H9 (cell line): Measurements from ENCODE around the gene LMCD1. TPM values are rescaled to one million over a fixed set of nuclear protein-coding genes. Genes with fewer than 3 reads are reported as not detected.
A peak's percentile ranks its signal among the peaks of the same experiment; 100 is the strongest.

ENCODE experiments used
- DNase-seq: peaks from one replicate; pipeline ENCODE4 v3.0.0-alpha.2; 2017
- H2AFZ ChIP-seq: one replicate; pipeline ENCODE4 v1.6.1; 2013; ENCODE audit warnings: mild to moderate bottlenecking, low read length, control low read depth, moderate library complexity
- H2AK5ac ChIP-seq: 2 replicates; pipeline ENCODE4 v1.6.1; 2013; ENCODE audit warnings: low read length, control low read depth, mixed read lengths; ENCODE audit not compliant: insufficient read length
- H2BK120ac ChIP-seq: one replicate; pipeline ENCODE4 v1.6.1; 2013; ENCODE audit warnings: low read depth, mild to moderate bottlenecking, low read length, control low read depth, inconsistent platforms; ENCODE audit not compliant: poor library complexity, severe bottlenecking
- H2BK12ac ChIP-seq: 2 replicates; pipeline ENCODE4 v1.6.1; 2013; ENCODE audit warnings: low read length, control low read depth, mixed read lengths, low read depth; ENCODE audit not compliant: insufficient read length
- H2BK15ac ChIP-seq: 2 replicates; pipeline ENCODE4 v1.6.1; 2013; ENCODE audit warnings: low read depth, low read length, control low read depth
- H2BK20ac ChIP-seq: one replicate; pipeline ENCODE4 v1.6.1; 2013; ENCODE audit warnings: low read depth, mild to moderate bottlenecking, low read length, control low read depth, inconsistent platforms; ENCODE audit not compliant: poor library complexity, severe bottlenecking
- H2BK5ac ChIP-seq: 2 replicates; pipeline ENCODE4 v1.6.1; 2013; ENCODE audit warnings: low read length, control low read depth, mixed read lengths; ENCODE audit not compliant: insufficient read length
- H3K14ac ChIP-seq: 2 replicates; pipeline ENCODE4 v1.6.1; 2013; ENCODE audit warnings: low read length, control low read depth; ENCODE audit not compliant: insufficient read depth
- H3K18ac ChIP-seq: 2 replicates; pipeline ENCODE4 v1.6.1; 2013; ENCODE audit warnings: low read depth, mild to moderate bottlenecking, mixed read lengths, low read length, control low read depth; ENCODE audit not compliant: insufficient read length
- H3K23ac ChIP-seq: 2 replicates; pipeline ENCODE4 v1.6.1; 2013; ENCODE audit warnings: low read length, control low read depth, mixed read lengths, low read depth; ENCODE audit not compliant: insufficient read length
- H3K23me2 ChIP-seq: 2 replicates; pipeline ENCODE4 v1.6.1; 2013; ENCODE audit warnings: low read depth, mild to moderate bottlenecking, mixed read lengths, low read length, control low read depth; ENCODE audit not compliant: insufficient read length, poor library complexity, severe bottlenecking
- H3K27ac ChIP-seq: 2 replicates; pipeline ENCODE4 v1.5.1; 2013; ENCODE audit warnings: low read length, control low read depth, mixed read lengths, low read depth; ENCODE audit not compliant: insufficient read length
- H3K27me3 ChIP-seq: 2 replicates; pipeline ENCODE4 v1.6.1; 2013; ENCODE audit warnings: low read length, control low read depth, inconsistent platforms; ENCODE audit not compliant: insufficient read depth
- H3K4ac ChIP-seq: 2 replicates; pipeline ENCODE4 v1.6.1; 2013; ENCODE audit warnings: low read depth, mild to moderate bottlenecking, control low read depth, inconsistent platforms, low read length, moderate library complexity
- H3K4me1 ChIP-seq: 2 replicates; pipeline ENCODE4 v1.6.1; 2013; ENCODE audit warnings: low read length, control low read depth, inconsistent platforms; ENCODE audit not compliant: insufficient read depth
- H3K4me2 ChIP-seq: 2 replicates; pipeline ENCODE4 v1.6.1; 2013; ENCODE audit warnings: low read length, control low read depth, mixed read lengths; ENCODE audit not compliant: insufficient read length, insufficient read depth
- H3K56ac ChIP-seq: 2 replicates; pipeline ENCODE4 v1.6.1; 2013; ENCODE audit warnings: low read depth, mild to moderate bottlenecking, mixed read lengths, low read length, control low read depth; ENCODE audit not compliant: insufficient read length
- H3K79me1 ChIP-seq: 2 replicates; pipeline ENCODE4 v1.6.1; 2013; ENCODE audit warnings: low read depth, mild to moderate bottlenecking, moderate library complexity, low read length, control low read depth, inconsistent platforms; ENCODE audit not compliant: insufficient read depth, poor library complexity, severe bottlenecking
- H3K79me2 ChIP-seq: 2 replicates; pipeline ENCODE4 v1.6.1; 2013; ENCODE audit warnings: low read length, control low read depth, inconsistent platforms; ENCODE audit not compliant: insufficient read depth
- H3K9ac ChIP-seq: 2 replicates; pipeline ENCODE4 v1.6.1; 2013; ENCODE audit warnings: low read length, control low read depth, mixed read lengths; ENCODE audit not compliant: insufficient read length; ENCODE audit errors: extremely low read depth
- H3K9me3 ChIP-seq: one replicate; pipeline ENCODE4 v1.6.1; 2013; ENCODE audit warnings: low read depth, low read length, inconsistent platforms; ENCODE audit not compliant: control insufficient read depth
- H3T11ph ChIP-seq: one replicate; pipeline ENCODE4 v1.6.1; 2013; ENCODE audit warnings: mild to moderate bottlenecking, low read length, control low read depth, inconsistent platforms
- H4K20me1 ChIP-seq: one replicate; pipeline ENCODE4 v1.6.1; 2013; ENCODE audit not compliant: control insufficient read depth, insufficient read length, insufficient read depth
- H4K5ac ChIP-seq: 2 replicates; pipeline ENCODE4 v1.6.1; 2013; ENCODE audit warnings: low read depth, mild to moderate bottlenecking, mixed read lengths, low read length, control low read depth; ENCODE audit not compliant: insufficient read length
- H4K8ac ChIP-seq: replicated peaks from 2 replicates; pipeline ENCODE4 v1.6.1; 2013; ENCODE audit warnings: low read length, control low read depth, mixed read lengths, low read depth; ENCODE audit not compliant: insufficient read length
- H4K91ac ChIP-seq: 2 replicates; pipeline ENCODE4 v1.6.1; 2013; ENCODE audit warnings: low read depth, mild to moderate bottlenecking, moderate library complexity, mixed read lengths, low read length, control low read depth; ENCODE audit not compliant: insufficient read length
- H3K27ac Mint-ChIP-seq, 3 experiments: 2 replicates in 2 of 3; 3 replicates in 1 of 3; pipeline ENCODE4 v1.8.0; 2020 to 2021; ENCODE audit warnings: mixed read lengths in 3 of 3, mild to moderate bottlenecking in 1 of 3, moderate library complexity in 1 of 3
- H3K27me3 Mint-ChIP-seq: 2 replicates; pipeline ENCODE4 v1.8.0; 2021; ENCODE audit warnings: low read depth, mild to moderate bottlenecking, moderate library complexity, mixed read lengths
- H3K36me3 Mint-ChIP-seq, 3 experiments: 2 replicates in 2 of 3; 3 replicates in 1 of 3; pipeline ENCODE4 v1.8.0; 2020 to 2021; ENCODE audit warnings: low read depth in 3 of 3, mixed read lengths in 3 of 3; ENCODE audit not compliant: insufficient read depth in 1 of 3
- H3K4me1 Mint-ChIP-seq, 2 experiments: 2 replicates each; pipeline ENCODE4 v1.8.0; 2020; ENCODE audit warnings: mixed read lengths in 2 of 2
- H3K4me3 Mint-ChIP-seq, 2 experiments: 2 replicates in 1 of 2; 3 replicates in 1 of 2; pipeline ENCODE4 v1.8.0; 2020 to 2021; ENCODE audit warnings: mild to moderate bottlenecking in 2 of 2, mixed read lengths in 2 of 2, moderate library complexity in 1 of 2
- H3K9me3 Mint-ChIP-seq, 2 experiments: 2 replicates in 1 of 2; 3 replicates in 1 of 2; pipeline ENCODE4 v1.8.0; 2020; ENCODE audit warnings: mild to moderate bottlenecking in 2 of 2, mixed read lengths in 2 of 2, moderate library complexity in 1 of 2
- WGBS: extraction: QIAGEN DNeasy Blood & Tissue Kit; methylation state at CpG from one replicate; pipeline ENCODE4 v1.1.7; 2013; ENCODE audit warnings: missing lambda C conversion rate, low lambda C conversion rate, mixed read lengths; ENCODE audit not compliant: insufficient read length; ENCODE audit errors: extremely low coverage; 5-methylcytosine and 5-hydroxymethylcytosine counted together
- total RNA-seq: library from RNA; stranded (reverse); gene quantifications from 2 replicates; pipeline ENCODE4 v1.2.1, GENCODE V29; 2021
- TF ChIP-seq, protein P1 (sequence below): fragments of 200-600 bp; sonication (generic); conservative IDR thresholded peaks from 3 replicates; pipeline ENCODE4 v1.8.0; 2021; ENCODE audit warnings: antibody characterized with exemption, mild to moderate bottlenecking

The LMCD1 gene
- total RNA-seq, 1 experiment from 2014 or later: 19.2 TPM

DNA sequence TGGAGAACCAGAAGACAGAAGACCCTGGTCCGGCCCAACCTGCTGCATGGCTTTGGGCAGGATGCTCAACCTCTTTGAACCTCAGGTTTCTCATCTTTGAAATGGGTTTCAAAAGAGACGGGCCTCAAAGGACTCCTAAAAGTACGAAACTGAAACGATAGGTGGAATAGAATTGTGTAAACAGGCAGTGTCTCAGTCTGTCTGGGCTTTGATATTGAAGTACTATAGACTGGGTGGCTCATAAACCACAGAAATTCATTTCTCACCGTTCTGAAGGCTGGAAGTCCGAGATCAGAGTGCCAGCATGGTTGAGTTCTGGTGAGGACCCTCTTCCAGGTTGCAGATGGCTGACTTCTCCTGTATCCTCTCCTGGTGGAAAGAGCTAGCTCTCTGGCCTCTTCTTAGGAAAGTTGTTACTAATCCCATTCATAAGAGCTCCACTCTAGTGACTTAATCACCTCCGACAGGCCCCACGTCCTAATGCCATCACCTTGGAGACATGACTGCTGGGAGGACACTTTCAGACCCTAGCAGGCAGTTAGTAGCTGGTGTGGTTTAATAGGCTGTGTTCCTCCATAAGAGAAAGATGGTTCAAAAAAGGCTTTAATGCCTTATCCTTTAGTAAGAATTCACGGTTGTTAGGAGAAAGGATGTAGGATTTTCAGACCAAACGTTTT lies 107.3 kb downstream of the LMCD1 start:
- no peaks in the 10 kb centered on the region for H3K79me2 ChIP-seq
- no peaks in the 10 kb centered on the region for H3K79me1 ChIP-seq
- H3K14ac ChIP-seq: no peak overlapping the region
- TF ChIP-seq, protein P1, sequence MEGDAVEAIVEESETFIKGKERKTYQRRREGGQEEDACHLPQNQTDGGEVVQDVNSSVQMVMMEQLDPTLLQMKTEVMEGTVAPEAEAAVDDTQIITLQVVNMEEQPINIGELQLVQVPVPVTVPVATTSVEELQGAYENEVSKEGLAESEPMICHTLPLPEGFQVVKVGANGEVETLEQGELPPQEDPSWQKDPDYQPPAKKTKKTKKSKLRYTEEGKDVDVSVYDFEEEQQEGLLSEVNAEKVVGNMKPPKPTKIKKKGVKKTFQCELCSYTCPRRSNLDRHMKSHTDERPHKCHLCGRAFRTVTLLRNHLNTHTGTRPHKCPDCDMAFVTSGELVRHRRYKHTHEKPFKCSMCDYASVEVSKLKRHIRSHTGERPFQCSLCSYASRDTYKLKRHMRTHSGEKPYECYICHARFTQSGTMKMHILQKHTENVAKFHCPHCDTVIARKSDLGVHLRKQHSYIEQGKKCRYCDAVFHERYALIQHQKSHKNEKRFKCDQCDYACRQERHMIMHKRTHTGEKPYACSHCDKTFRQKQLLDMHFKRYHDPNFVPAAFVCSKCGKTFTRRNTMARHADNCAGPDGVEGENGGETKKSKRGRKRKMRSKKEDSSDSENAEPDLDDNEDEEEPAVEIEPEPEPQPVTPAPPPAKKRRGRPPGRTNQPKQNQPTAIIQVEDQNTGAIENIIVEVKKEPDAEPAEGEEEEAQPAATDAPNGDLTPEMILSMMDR: no peak
- H4K20me1 ChIP-seq: no peaks in the 10 kb centered on the region
- H2BK15ac ChIP-seq: no peak overlapping the region
- H3K18ac ChIP-seq: no peak overlapping the region
- H3K23me2 ChIP-seq: no peaks in the 10 kb centered on the region
- no peak overlapping the region for H3K4ac ChIP-seq
- H3K4me2 ChIP-seq: no peak overlapping the region
- WGBS: no CpG with 5 or more reads among the region's 10 CpGs
- Mint-ChIP-seq H3K36me3 (peaks cover 0 to 6% (median 2%) of the 10 kb centered on the region in 3 experiments; a peak in 3 of 7 replicates), H3K4me1 (peaks cover 16 to 20% of the 10 kb centered on the region in 2 experiments), H3K4me3 (no peak overlapping the region), H3K27me3 (peaks cover 2% of the 10 kb centered on the region; the same call in 1 of the 2 replicates), H3K9me3 (no peaks in the 10 kb centered on the region; a peak in 1 of 5 replicates), H3K27ac (peak overlapping the region in 1 of 3 experiments; percentile 31; a peak in 1 of 7 replicates)
- H3K56ac ChIP-seq: no peak overlapping the region
- no peaks in the 10 kb centered on the region for H3K9me3 ChIP-seq
- no peak overlapping the region for H2BK12ac ChIP-seq
- no peak overlapping the region for H4K91ac ChIP-seq
- no peak overlapping the region for H3K9ac ChIP-seq
- no peak overlapping the region for H2AFZ ChIP-seq
- no peak overlapping the region for H3K27ac ChIP-seq
- H3K23ac ChIP-seq: no peak overlapping the region
- no peak overlapping the region for H2AK5ac ChIP-seq
- no peak overlapping the region for H4K5ac ChIP-seq
- no peak overlapping the region for H2BK120ac ChIP-seq
- H2BK20ac ChIP-seq: no peak overlapping the region
- H2BK5ac ChIP-seq: no peak overlapping the region
- no peaks in the 10 kb centered on the region for H3K27me3 ChIP-seq
- no peak for DNase-seq
- no peaks in the 10 kb centered on the region for H3K4me1 ChIP-seq
- H4K8ac ChIP-seq: no peak overlapping the region
- H3T11ph ChIP-seq: no peak overlapping the region
